ENCODE measurements around the gene PINLYP. TPM values are rescaled to one million over a fixed set of nuclear protein-coding genes. Genes with fewer than 3 reads are reported as not detected.

Gene PINLYP
- total RNA-seq: 0.91 and 1.2 TPM in 2 replicates
- long read RNA-seq: 0 reads

- Mint-ChIP-seq H3K9me3 (ENCODE audit: unreplicated experiment) (no peaks in the 10 kb centered on the region), H3K4me3 (ENCODE audit: unreplicated experiment) (peak within 1 kb of the TSS; percentile 92), H3K4me1 (ENCODE audit: unreplicated experiment) (peaks cover 18% of the 10 kb centered on the region), H3K27ac (ENCODE audit: unreplicated experiment) (peak within 1 kb of the TSS; percentile 93), H3K36me3 (ENCODE audit: unreplicated experiment) (peaks cover 5% of the 10 kb centered on the region), H3K27me3 (ENCODE audit: unreplicated experiment) (no peaks in the 10 kb centered on the region)
- peak; percentile 98 for DNase-seq (ENCODE audit: extremely low spot score, unreplicated experiment)
- no peak for TF ChIP-seq CTCF (IDR thresholded peaks at IDR 0.05)
These were observed at the start of gene PINLYP, which contains the start of gene XRCC1 for GRCh38 chr19:43575156-43575950. TSS of gene PINLYP (plus strand) at chr19:43575801. CDS start at chr19:43577192, 1,391 bp downstream. TSS of gene XRCC1 (minus strand) at chr19:43575527. CDS start at chr19:43575458, 69 bp downstream.

- no peak for TF ChIP-seq CTCF (IDR thresholded peaks at IDR 0.05)
- peaks cover 27% of the 10 kb centered on the region for H3K4me1 Mint-ChIP-seq (ENCODE audit: unreplicated experiment)
- peak overlapping the region; percentile 78 for H3K27ac Mint-ChIP-seq (ENCODE audit: unreplicated experiment)
- peak overlapping the region; percentile 91 for H3K4me3 Mint-ChIP-seq (ENCODE audit: unreplicated experiment)
- H3K27me3 Mint-ChIP-seq (ENCODE audit: unreplicated experiment): no peaks in the 10 kb centered on the region
- no peak for DNase-seq (ENCODE audit: extremely low spot score, unreplicated experiment)
- no peaks in the 10 kb centered on the region for H3K9me3 Mint-ChIP-seq (ENCODE audit: unreplicated experiment)
- peaks cover 1% of the 10 kb centered on the region for H3K36me3 Mint-ChIP-seq (ENCODE audit: unreplicated experiment)
These were observed 49.5 kb upstream of the PINLYP start for GRCh38 chr19:43525836-43526771.

GRCh38 chr19:43526884-43527859 lies 48.4 kb upstream of the PINLYP start, which contains the start of gene ETHE1:
TSS of gene ETHE1 (minus strand) at chr19:43527201. CDS start at chr19:43527177, 24 bp downstream.
- peak within 1 kb of the TSS; percentile 97 for H3K27ac Mint-ChIP-seq (ENCODE audit: unreplicated experiment)
- no peak for TF ChIP-seq CTCF (IDR thresholded peaks at IDR 0.05)
- H3K4me3 Mint-ChIP-seq (ENCODE audit: unreplicated experiment): peak within 1 kb of the TSS; percentile 91
- H3K4me1 Mint-ChIP-seq (ENCODE audit: unreplicated experiment): peaks cover 29% of the 10 kb centered on the region
- DNase-seq (ENCODE audit: extremely low spot score, unreplicated experiment): peak; percentile 88
- H3K9me3 Mint-ChIP-seq (ENCODE audit: unreplicated experiment): no peaks in the 10 kb centered on the region
- no peaks in the 10 kb centered on the region for H3K27me3 Mint-ChIP-seq (ENCODE audit: unreplicated experiment)
- H3K36me3 Mint-ChIP-seq (ENCODE audit: unreplicated experiment): peaks cover 1% of the 10 kb centered on the region

- H3K27ac Mint-ChIP-seq (ENCODE audit: unreplicated experiment): peak overlapping the region; percentile 34
- peaks cover 35% of the 10 kb centered on the region for H3K4me1 Mint-ChIP-seq (ENCODE audit: unreplicated experiment)
- H3K27me3 Mint-ChIP-seq (ENCODE audit: unreplicated experiment): no peaks in the 10 kb centered on the region
- H3K9me3 Mint-ChIP-seq (ENCODE audit: unreplicated experiment): no peaks in the 10 kb centered on the region
- no peak for DNase-seq (ENCODE audit: extremely low spot score, unreplicated experiment)
- no peak for TF ChIP-seq CTCF (IDR thresholded peaks at IDR 0.05)
- H3K36me3 Mint-ChIP-seq (ENCODE audit: unreplicated experiment): no peaks in the 10 kb centered on the region
- peak overlapping the region; percentile 14 for H3K4me3 Mint-ChIP-seq (ENCODE audit: unreplicated experiment)
These were observed 47.6 kb upstream of the PINLYP start for GRCh38 chr19:43527860-43528622.

Data from osteocyte (in vitro differentiated cells).